ENCODE measurements around the gene SCNN1A. TPM values are rescaled to one million over a fixed set of nuclear protein-coding genes. Genes with fewer than 3 reads are reported as not detected.

The SCNN1A gene
- total and polyA plus RNA-seq, 2 of the 13 experiments (the other 11 are each of a cell fraction or from before 2014, with no cell fraction given) = 1.5 to 14.6 TPM

GRCh38 chr12:6423267-6424007 is 48.1 kb upstream of the SCNN1A start:
- Histone ChIP-seq H3K27me3 (ENCODE audit: control insufficient read depth in 1 of 2, insufficient read depth in 2 of 2, low read length in 2 of 2) (peaks cover 2 to 12% of the 10 kb centered on the region in 2 experiments; a peak in 2 of 5 replicates), H3K9me3 (ENCODE audit: low read length) (no peaks in the 10 kb centered on the region), H3K4me1 (ENCODE audit: insufficient read depth, low read length) (peaks cover 63% of the 10 kb centered on the region), H3K27ac (ENCODE audit: extremely low read length, insufficient read depth, low read length) (no peak overlapping the region), H3K36me3 (replicated peaks in 1 of 2; ENCODE audit: control insufficient read depth in 1 of 2, insufficient read depth in 2 of 2, low read length in 2 of 2) (no peaks in the 10 kb centered on the region), H3K4me3 (replicated peaks in 1 of 3; ENCODE audit: insufficient read depth in 1 of 3, low read depth in 2 of 3, low read length in 3 of 3) (peak overlapping the region in 1 of 3 experiments; percentile 12; a peak in 1 of 6 replicates), H3K79me2 (ENCODE audit: insufficient read depth, low read length) (no peaks in the 10 kb centered on the region), H3K4me2 (ENCODE audit: low read depth, low read length) (peak overlapping the region; percentile 62), H4K20me1 (ENCODE audit: insufficient read depth, low read length) (no peaks in the 10 kb centered on the region), H3K9ac (ENCODE audit: insufficient read depth, low read depth, low read length) (no peak overlapping the region), H2AFZ (ENCODE audit: low read length) (peak overlapping the region; percentile 88)
- in situ Hi-C loops (cut with HindIII; ENCODE audit: extremely low pct_ligation_motif_present, low pct_unique_long_range_greater_than_20kb) (loop anchor here (5.0 to 10.0 kb wide), 2 partner anchors 39 to 111 kb away; partner anchors contain the start of gene GAPDH), intact Hi-C loops (cut with micrococcal nuclease; ENCODE audit: unreplicated experiment) (loop anchor here (1.0 to 5.0 kb wide), 6 partner anchors 42 to 134 kb away; partner anchors contain the start of genes IFFO1 and NCAPD2)
- CTCF ChIA-PET (ENCODE audit: low intra/inter-chr PET ratio, low total read pairs) = interaction anchor here (1.2 to 2.6 kb wide), 4 partner anchors 42 to 131 kb away, joined by 3 to 29 read pairs (median 4); no protein-coding TSS in a partner anchor
- ATAC-seq (peak; percentile 92), DNase-seq (ENCODE audit: low spot score) (peak; percentile 81), FAIRE-seq (peak; percentile 91)
- BruUV-seq (replicated peaks) = no TSS peak
- POLR2A ChIA-PET = interaction anchor here (1.0 to 4.2 kb wide), 6 partner anchors 28 to 112 kb away, joined by 4 to 20 read pairs (median 8); partner anchors contain the start of genes GAPDH, LTBR, TAPBPL and VAMP1
- 1% methylated on average over 5 of the region's 9 CpGs for WGBS (ENCODE audit: low lambda C conversion rate)
- TF ChIP-seq KDM3A (CRISPR knock-in tag; IDR thresholded peaks at IDR 0.05; ENCODE audit: low read depth) = peak; percentile 75; the same call in 1 of the 2 replicates
- TF ChIP-seq ZMAT3 (CRISPR knock-in tag; conservative IDR thresholded peaks at IDR 0.05) = peak; percentile 42; the same call in 1 of the 2 replicates
- TF ChIP-seq ZNF639 (CRISPR knock-in tag; conservative IDR thresholded peaks at IDR 0.05) = no peak
- peak; percentile 96 for TF ChIP-seq STAG1 (CRISPR knock-in tag; IDR thresholded peaks at IDR 0.05)
- TF ChIP-seq ZNF687 (CRISPR knock-in tag; IDR thresholded peaks at IDR 0.05) = peak; percentile 54
- TF ChIP-seq MYPOP (CRISPR knock-in tag; IDR thresholded peaks at IDR 0.05) = 0 out of 2 replicates have a peak, but pooled peaks have one; percentile 30
- peak; percentile 20 for TF ChIP-seq ZNF883 (CRISPR knock-in tag; IDR thresholded peaks at IDR 0.05; ENCODE audit: not compliant biosample characterization)
- 0 out of 2 replicates have a peak, but pooled peaks have one; percentile 32 for TF ChIP-seq ZNF232 (CRISPR knock-in tag; IDR thresholded peaks at IDR 0.05; ENCODE audit: borderline replicate concordance)
- TF ChIP-seq PAXIP1 (CRISPR knock-in tag; conservative IDR thresholded peaks at IDR 0.05) = no peak
- no peak for TF ChIP-seq ASH2L (IDR thresholded peaks at IDR 0.05; ENCODE audit: insufficient read length, low read depth, low read length)
- peak; percentile 71; the same call in 2 of the 3 replicates for TF ChIP-seq MXI1 (IDR thresholded peaks at IDR 0.05; ENCODE audit: borderline replicate concordance, low read depth, low read length)
- TF ChIP-seq ZNF24 (IDR thresholded peaks at IDR 0.05) = no peak

Data from HepG2 (cell line).